Activated naive CD4-positive, alpha-beta T cell treated with Interleukin-2 at 50 U/mL for 16 hours (primary cell): Measurements from ENCODE around the gene ABHD4.
"Not testable (repeated sequence)": the region's sequence is repeated elsewhere in the genome, so short reads cannot be mapped to it uniquely, and the experiment has no call there.

Experiments used
- DNase-seq: peaks from one replicate; pipeline ENCODE4 v3.0.0-alpha.2; 2020

ABHD4 gene

DNA sequence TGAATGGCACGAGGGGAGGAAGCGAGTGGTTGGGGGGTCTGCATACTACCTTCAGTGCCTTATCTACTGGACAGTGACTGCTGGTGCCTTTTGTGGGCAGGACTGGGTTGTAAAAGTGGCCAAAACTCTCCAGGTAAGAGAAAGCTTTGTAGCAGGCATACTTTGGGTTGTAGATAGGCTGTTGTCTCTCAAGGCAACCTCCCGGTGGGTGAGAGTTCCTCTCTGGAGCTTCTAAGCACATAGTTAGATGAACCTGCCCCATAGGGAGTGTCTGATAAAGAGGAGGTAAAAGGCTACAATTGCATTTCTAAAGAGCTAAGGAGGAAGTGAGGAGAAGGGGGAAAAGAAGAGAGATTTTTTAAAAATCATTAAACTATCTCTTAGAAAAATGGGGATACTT, 4.9 kb upstream of the ABHD4 start:
- no peak for DNase-seq

DNA sequence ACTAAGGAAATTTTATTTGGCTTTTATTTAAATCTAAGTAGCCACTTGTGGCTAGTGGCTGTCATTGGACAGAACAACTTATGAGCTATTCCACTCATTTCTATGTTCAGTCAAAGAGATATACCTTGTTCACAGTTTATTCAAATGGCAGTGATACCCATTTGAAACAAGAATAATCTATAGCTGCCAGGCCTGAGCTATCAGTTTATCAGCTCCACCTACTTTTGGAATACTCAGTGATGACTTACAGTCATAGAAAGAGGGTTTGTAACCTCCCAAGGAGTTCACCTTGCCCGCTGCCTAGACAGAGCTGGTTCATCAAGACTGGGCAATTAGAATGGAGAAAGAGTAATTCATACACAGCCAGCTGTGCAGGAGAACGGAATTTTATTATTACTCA, 4.5 kb upstream of the ABHD4 start:
- no peak for DNase-seq

DNA sequence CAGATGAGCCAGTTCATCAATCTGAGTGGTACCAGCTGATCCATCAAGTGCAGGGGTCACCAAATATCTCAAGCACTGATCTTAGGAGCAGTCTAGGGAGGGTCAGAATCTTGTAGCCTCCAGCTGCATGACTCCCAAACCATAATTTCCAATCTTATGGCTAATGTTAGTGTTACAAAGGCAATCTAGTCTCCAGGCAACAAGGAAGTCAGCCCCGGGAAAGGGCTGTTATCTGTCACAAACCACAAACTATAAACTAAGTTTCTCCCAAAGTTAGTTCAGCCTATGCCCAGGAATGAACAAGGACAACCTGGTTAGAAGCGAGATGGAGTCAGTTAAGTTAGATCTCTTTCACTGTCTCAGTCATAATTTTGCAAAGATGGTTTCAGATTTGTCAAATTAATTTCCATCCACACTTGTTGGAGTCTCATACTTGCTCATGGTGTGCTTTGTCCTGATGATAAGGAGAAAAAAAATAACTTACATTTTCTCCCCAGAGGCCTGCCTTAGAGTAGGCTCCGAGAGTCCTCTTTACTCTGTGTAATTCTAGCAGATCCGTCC, 3.9 kb upstream of the ABHD4 start:
- DNase-seq: no peak

DNA sequence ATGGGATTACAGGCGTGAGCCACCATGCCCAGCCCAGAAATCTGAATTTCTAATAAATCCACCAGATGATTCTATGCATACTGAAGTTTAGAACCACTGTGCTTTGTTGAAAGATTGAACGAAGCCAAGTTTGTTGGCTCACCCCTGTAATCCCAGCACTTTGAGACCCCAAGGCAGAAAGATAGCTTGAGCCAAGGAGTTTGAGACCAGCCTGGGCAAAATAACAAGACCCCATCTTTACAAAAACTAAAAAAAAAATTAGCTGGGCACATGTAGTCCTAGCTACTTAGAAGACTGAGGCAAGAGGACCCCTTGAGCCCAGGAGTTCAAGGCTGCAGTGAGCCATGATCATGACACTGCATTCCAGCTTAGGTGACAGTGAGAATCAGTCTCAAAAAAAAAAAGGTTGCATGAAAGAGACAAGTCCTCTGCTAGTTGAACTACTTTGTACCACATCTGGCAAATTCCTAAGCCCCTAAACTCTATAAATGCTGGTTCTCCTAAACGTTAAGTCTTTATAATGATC, 1.7 kb upstream of the ABHD4 start:
- no peak for DNase-seq

DNA sequence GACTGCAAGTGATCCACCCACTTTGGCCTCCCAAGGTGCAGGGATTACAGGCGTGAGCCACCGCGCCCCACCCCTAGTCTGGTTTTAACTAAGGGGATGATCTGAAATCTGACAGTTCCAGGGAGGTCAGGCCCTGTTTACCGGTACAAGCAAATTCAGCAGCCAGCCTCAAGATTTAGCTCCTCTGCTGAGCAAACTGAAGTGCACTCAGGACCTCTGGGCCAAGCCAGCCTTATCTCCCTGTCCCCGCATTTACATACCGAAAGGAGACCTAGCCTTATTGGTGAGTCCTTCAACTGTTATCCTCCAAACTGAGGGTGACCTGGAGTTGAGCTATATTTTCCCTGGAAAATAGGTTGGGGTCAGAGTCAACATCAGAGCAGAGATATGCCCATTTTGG, 835 bp upstream of the ABHD4 start:
- DNase-seq: no peak

DNA sequence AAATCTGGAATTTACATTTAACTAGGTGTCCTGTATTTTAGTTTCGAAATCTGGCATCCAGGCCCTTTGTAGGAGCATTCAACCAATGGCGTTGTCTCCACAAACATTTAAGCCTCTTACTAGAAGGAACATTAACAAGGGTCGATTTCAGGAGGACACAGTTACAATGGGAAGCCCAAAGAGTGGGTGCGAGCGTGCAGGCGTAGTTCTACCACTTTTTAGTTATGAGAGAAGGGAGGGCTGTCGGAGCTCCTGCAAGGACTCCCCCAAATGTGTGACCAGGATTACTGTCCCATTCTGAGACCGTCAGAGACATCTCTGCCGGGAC, 365 bp upstream of the ABHD4 start:
- DNase-seq: no peak

DNA sequence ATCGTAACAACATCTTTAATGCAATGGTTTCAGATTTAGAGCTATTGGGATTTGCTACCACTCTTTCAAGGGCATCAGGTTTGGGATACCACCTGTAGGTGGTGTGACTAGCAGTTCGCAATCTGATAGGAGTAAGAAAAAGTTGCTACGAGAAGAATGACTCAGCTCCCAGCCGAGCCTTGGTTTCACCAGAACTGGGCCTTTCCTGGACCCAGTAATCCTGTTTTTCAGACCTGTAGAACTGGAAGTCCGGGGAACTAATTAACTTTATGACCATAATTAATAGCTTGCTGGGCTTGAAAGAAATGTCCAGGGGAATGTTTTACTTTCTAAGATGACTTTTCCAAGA, 770 bp downstream of the ABHD4 start:
- peak; percentile 46 for DNase-seq

DNA sequence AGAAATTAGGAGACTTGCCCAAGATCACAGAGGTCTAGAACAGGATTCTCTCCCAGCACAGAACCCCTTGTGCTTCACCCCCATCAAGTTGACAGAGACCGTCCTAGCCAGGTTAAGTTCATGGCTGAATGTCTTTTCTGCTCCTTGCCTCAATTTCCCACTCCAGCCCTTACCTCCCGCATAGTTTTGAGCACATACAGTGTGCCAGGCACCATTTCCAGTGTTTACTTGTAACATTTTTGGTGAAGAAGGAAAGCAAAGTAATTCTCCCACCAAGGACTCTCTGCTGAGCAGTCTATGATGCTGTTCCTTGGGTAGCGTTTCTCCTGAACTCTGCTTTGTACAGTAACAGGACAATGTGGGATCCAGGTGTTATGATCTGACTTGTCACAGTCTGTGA, 1.2 kb downstream of the ABHD4 start:
- no peak for DNase-seq

DNA sequence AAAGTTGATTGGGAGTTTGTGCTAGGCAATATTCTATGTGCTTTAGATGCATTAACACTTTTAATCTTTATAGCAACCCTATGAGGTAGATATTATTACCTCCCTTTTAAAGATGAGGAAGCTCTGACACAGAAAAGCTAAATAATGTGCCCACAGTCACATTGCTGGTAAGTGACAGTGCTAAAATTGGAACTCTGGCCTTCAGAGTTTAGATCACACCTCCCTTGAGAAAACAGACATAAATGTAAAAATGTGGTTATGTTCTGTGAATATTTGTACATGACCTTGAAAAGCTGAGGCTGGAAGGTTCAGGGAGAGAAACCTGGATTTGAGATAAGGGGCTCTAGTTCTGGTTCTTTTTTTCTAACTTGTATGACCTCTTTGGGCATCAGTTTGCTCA, 1.9 kb downstream of the ABHD4 start:
- DNase-seq: no peak

DNA sequence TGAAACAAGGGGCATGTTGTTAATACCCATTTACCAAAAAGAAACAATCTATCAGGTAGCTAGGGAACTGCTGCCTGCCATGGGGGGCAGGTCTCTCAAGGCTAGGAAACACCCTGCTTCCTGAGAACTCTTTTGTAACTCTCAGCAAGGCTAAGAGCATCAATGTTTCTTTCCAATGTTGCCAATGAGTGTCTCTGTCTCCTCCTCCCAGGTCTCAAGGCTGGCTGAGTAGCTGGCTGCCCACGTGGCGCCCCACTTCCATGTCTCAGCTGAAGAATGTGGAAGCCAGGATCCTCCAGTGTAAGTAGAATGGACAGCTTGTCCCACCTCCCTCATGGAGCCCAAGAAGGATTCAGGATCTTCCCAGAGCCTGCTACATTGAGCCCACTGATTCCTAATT, 3.4 kb downstream of the ABHD4 start:
- DNase-seq: no peak

DNA sequence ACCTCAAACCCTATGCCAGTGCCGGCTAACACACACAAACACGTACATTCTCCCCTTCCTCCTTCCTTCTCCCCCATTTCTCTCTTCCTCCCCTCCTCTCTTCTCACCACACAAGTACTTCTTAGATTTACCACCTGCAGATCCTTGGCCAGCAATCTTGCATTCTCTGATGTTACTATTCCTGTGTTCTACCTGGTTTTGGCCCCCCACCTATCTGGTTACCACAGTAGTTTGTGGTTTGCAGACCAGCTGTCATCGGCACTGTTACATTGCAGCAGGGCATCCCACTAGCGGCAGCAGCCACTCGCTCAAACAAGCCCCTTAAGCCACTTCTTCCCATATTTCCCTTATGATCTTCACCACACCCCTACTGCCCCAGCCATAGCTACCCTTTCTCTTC, 3.9 kb downstream of the ABHD4 start:
- DNase-seq: no peak

DNA sequence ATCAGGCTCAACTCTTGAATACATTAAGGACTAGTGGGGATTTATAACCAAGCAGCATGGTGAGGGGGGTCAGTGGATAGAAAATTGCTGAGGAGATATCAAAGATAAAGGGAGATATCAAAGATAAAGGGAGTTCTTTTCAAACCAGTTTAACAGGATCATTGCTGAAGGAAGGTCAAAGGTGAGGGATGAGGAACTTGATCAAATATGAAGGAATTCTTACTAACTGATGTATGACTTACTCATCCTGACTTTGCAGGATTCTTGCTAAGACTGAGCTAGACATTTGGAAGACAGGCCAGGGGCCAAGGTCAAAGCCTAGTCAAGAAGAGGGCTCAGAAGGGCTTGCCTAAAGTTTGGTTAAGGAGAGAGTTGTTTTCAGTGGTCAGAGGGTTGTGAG, 4.8 kb downstream of the ABHD4 start:
- no peak for DNase-seq

DNA sequence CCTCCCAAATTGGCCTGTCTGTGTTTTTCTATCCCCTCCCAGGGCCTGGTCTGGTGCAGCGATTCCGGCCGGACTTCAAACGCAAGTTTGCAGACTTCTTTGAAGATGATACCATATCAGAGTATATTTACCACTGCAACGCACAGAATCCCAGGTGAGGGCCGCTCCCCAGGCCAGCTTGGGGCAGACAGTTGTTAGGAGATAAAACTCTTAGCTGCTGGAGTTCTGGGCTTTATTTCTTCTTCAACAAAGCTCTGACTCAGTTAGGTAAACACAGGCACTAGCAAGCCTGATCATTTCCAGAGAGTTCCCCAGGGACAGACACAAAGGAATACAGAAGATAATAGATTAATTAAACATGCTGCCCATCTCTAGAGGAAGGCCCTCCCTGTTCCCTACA, 8.3 kb downstream of the ABHD4 start:
- no peak for DNase-seq

DNA sequence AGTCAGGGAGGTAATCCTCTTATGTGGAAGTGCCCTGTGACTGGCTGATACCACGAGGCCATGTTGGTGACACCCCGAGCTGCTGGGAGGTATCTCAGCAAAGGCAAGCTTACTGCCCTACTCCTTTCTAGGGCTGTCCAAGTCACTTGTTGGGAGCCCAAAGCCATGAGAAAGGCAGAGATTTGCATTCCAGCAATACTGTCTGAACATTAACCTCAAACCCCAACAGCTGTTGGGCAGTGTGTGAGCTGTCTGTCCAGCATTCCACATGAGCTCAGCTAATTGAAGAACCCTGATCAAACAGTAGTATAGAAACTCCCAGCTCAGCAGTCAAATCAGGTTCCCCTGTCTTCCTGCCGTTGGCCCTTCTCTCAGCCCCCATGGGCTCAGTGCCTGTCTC, 9.2 kb downstream of the ABHD4 start:
- no peak for DNase-seq

DNA sequence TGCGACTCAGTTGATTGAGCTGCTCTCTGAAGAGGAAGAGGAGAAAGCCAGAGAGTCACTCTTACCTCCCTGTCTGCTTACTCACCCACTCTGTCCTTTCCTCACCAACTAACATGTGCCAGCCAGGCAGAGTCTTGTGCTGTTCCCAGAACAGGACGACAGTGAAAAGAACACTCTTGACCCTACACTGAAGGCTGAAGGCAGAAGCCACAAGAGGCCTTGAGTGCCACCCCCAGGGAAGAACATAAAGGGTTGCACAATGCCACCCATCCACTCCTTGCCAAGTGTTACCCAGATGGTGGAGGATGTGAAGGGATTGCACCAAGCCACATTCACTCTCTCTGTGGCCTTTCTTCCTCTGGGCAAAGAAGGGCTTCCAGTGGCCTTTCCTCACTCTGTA, 12.8 kb downstream of the ABHD4 start:
- DNase-seq: no peak

DNA sequence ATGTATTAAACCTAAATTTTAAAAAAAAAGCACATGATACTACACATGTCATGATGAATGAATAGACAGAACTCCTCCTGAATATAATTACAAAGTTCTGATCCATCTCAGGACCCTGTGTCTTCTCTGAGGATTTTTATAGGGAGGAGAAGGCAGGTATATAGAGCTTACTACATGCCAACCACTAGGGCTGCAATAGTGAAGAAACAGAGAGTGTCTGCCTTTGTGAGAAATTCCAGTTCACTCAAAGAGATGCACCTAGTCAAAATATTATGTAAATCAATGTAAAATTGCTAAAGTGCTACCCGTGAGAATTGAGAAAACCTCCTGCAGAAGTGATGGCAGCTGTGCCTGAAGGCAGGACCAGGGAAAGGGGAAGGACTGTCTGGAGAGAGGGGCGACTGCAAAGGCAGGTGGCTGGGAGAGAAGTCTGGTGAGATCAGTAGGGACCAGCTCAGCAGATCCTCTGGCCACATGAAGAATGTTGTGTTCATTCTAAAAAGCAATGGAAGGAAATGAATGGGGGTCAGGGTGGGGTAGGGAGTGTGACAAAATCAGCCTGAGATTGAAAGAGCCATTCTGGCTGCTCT, 15.1 kb downstream of the ABHD4 start:
- DNase-seq: no peak

DNA sequence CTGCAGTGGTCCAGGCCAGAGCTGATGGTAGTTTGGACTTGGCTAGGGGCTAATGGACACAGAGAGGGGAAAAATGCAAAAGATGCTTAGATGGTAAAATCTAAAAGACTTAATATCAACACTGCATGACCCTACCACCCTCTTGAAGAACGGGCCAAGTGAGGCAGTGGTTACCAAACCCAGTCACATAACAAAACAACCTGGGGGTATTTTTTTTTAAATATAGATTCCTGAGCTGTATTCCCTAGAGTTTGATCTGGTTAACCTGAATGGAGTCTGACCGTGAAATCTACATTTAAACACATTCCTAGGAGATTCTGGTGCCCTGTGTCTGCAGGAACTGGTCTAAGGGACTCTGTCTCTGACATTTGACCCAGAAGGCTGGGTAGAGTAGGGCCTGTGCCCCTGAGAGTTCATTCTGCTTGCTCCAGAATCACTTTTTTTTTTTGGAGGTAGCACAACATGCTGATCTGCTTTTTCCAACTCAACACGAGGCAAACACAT, 15.7 kb downstream of the ABHD4 start:
- DNase-seq: no peak

DNA sequence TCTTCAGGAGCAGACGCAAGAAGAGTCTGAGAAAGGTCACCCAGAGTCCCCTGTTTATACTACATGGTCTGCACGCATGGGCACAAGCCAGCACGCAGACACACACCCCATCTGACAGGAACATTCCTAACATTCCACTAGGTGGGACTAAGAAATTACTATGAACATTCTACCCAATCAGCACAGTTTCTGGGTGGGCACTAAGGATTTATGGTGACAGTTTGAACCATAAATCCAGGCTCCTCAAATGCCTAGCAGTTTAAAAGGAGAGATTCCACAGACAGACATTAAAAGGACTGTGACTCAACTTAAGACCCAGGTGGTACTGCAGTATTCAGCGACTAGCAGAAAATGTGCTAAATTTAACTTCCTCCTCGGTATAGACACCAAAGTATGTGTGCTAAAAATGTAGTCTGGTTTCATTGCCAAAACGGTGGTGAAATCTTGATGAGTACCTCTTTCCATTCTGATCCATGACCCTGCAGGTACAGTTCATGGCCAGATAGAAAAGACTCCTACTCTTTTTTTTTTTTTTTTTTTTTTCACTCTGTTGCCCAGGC, 16.2 kb downstream of the ABHD4 start:
- DNase-seq: no peak

DNA sequence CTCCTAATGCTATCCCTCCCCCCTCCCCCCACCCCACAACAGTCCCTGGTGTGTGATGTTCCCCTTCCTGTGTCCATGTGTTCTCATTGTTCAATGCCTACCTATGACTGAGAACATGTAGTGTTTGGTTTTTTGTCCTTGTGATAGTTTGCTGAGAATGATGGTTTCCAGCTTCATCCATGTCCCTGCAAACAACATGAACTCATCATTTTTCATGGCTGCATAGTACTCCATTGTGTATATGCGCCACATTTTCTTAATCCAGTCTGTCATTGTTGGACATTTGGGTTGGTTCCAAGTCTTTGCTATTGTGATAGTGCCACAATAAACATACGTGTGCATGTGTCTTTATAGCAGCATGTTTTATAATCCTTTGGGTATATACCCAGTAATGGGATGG, 17.7 kb downstream of the ABHD4 start:
- DNase-seq: not testable (repeated sequence)

DNA sequence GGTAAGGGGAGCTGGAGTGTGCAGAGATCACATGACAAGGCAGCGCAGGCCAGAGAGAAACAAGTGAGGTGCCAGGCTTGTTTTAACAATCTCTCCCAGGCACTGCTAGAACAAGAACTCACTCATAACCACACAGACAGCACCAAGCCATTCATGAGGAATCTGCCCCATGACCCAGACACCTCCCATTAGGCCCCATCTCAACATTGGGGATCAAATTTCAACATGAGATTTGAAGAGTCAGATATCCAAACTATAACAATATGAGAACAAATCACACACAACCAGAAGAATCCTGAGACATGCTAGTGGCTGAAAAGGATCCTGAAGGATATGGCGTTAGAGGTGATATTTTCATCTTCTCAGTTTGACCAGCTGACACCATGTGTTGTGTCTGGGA, 24.2 kb downstream of the ABHD4 start:
- DNase-seq: no peak

DNA sequence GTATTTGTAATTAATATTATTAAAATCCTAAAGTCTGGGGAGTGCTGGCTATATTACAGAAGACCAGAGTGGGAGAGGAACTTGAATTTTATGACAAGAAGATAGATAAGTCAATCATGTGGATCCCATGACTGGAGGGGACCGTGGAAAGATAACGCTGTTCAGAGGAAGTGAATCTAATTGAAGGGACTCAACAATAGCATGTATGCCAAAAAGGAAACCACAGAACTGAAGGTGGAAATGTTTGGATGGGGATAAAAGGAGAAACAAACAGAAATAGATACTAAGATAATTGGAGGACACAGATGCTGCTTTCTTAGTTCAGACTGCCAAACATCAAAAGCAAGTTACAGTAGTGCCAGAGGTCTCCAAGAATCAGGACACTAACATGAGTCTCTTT, 24.9 kb downstream of the ABHD4 start:
- DNase-seq: no peak

DNA sequence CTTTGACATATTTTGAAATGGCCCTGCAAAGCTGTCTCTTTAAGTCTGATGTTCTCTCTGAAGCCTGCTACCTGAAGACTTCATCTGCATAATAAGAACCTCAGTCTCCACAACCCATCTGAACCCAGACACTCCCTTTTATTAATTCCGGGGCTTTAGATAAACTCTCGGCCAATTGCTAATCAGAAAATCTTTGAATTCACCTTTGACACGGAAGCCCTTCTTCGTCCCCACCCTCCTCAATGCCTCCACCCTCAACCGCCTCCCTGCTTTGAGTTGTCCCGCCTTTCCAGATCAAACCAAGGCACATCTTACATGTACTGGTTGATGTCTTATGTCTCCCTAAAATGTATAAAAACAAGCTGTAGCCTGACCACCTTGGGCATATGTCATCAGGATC, 28.5 kb downstream of the ABHD4 start:
- DNase-seq: no peak

DNA sequence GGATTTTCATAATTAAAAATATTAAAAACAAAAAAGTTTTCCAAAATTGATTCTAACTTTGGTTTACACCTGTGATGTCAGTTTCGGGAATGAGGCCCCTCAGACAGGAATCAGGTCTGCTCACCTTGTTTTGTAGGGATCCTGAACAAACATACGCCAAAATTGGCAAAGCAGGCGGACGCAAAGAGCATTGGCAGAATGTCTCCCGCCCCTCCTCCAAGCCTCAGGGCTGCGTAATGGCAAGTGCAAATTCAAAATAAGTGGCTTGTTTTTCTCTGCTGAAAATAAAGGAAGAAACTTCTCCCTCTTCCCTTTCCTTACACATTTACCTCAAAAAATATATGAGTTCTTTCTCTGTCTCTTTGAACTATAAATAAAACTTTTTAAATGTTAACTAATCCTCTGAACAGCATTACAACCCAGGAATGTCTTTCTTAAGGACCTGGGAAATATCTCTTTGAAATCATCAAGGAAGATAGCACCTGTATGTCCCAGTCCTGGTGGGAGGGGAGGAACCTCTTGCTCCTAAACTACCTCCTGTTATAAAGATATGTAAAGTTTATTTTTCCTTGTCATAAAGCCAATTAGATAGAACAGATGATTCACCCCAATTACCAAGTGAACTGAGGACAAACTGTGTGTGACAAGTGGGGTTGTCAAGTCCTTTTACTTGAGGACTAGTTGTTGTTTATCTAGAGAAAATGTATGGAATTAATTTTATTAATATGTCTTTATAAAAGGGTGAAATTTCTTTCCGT, 29.6 kb downstream of the ABHD4 start:
- no peak for DNase-seq

DNA sequence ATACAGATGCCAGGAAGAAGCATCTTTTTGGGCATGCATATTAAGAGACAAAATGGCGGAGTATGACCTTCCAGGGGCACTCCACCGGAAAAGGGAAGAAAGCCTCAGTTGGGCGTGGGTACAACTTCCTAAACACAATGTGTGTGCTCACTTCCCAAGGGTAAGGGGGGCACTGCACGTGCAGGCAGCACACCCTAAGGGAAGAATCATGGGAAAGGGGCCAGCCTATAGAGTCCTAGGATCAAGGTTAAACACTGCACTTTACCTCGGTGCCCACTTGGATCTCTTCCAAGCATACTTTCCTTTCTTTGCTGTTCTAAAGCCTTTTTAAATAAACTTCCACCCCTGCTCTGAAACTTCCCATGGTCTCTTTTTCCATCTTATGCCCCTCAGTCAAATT, 31.3 kb downstream of the ABHD4 start:
- DNase-seq: no peak
